K562 (cell line): ENCODE data around the gene KRTAP6-1. TPM values are rescaled to one million over a fixed set of nuclear protein-coding genes. Genes with fewer than 3 reads are reported as not detected.

Source experiments
- ATAC-seq: fragments of 200-7000 bp; cut with Tn5 transposase; 3 replicates; pipeline ENCODE4 v1.9.1; 2020; ENCODE audit warnings: moderate library complexity
- BruUV-seq: library from RNA; stranded (reverse); fragments of 400-500 nt; replicated peaks from 2 replicates; lab custom pipeline; 2021; lab: Mats Ljungman, UMichigan
- CTCF ChIA-PET: fragments of 300-600 bp; formaldehyde crosslinking; extraction: SDS; loops from one replicate; lab custom pipeline; 2021; ENCODE audit warnings: low intra/inter-chr PET ratio; lab: Yijun Ruan, JAX
- POLR2A ChIA-PET: fragments of 300-600, 350-650 bp; sonication (Branson Sonifier 250); formaldehyde crosslinking; extraction: SDS; loops from one replicate; lab custom pipeline; 2021; ENCODE audit warnings: antibody characterized with exemption, inconsistent platforms; lab: Yijun Ruan, JAX
- DNase-seq, 4 experiments: peaks; one replicate each; pipeline versions ENCODE4 v3.0.0 to v3.0.0-alpha.2; 2011 to 2018; ENCODE audit warnings: low spot score in 3 of 4, mixed read lengths in 3 of 4; ENCODE audit errors: extremely low read depth in 1 of 4
- FAIRE-seq: peaks from 2 replicates; lab custom pipeline; 2011; peaks lifted over from hg19 to GRCh38; lab: Jason Lieb, UNC
- H2AFZ ChIP-seq: 2 replicates; pipeline ENCODE4 v1.6.0; 2011; ENCODE audit warnings: low read depth, low read length, control low read depth, inconsistent platforms
- H3K27ac ChIP-seq: fragments of 200-600 bp; 3 replicates; pipeline ENCODE4 v1.8.0; 2011; ENCODE audit warnings: low read depth, mild to moderate bottlenecking, control low read depth, inconsistent platforms, low read length, moderate library complexity, mixed read lengths; ENCODE audit errors: extremely low read depth
- H3K27me3 ChIP-seq, 2 experiments: fragments of 300-600 bp in 1 of 2; 2 replicates in 1 of 2; 3 replicates in 1 of 2; pipeline versions ENCODE4 v1.6.0 to v1.8.0; 2011; ENCODE audit warnings: inconsistent platforms in 2 of 2, low read length in 2 of 2, mild to moderate bottlenecking in 1 of 2, mixed read lengths in 1 of 2, moderate library complexity in 1 of 2; ENCODE audit not compliant: control insufficient read depth in 2 of 2, insufficient read depth in 2 of 2
- H3K36me3 ChIP-seq: fragments of 300-600 bp; 3 replicates; pipeline ENCODE4 v1.8.0; 2011; ENCODE audit warnings: mild to moderate bottlenecking, low read length, inconsistent platforms; ENCODE audit not compliant: control insufficient read depth, insufficient read depth
- H3K4me1 ChIP-seq, 2 experiments: fragments of 200-600 bp in 1 of 2; replicated peaks in 1 of 2; 2 replicates in 1 of 2; 3 replicates in 1 of 2; pipeline versions ENCODE4 v1.5.1 to v1.8.0; 2011; ENCODE audit warnings: inconsistent platforms in 2 of 2, low read length in 2 of 2, mild to moderate bottlenecking in 1 of 2, mixed read lengths in 1 of 2, moderate library complexity in 1 of 2; ENCODE audit not compliant: control insufficient read depth in 2 of 2, insufficient read depth in 2 of 2
- H3K4me2 ChIP-seq: 2 replicates; pipeline ENCODE4 v1.6.1; 2011; ENCODE audit warnings: low read length, control low read depth, inconsistent platforms, mixed read lengths; ENCODE audit not compliant: insufficient read depth
- H3K4me3 ChIP-seq: fragments of 200-600 bp; sonication (generic), shearing (Covaris generic); 2 replicates; pipeline ENCODE4 v1.5.1; 2016; ENCODE audit warnings: control low read depth, inconsistent platforms
- H3K79me2 ChIP-seq: fragments of 200-600 bp; 3 replicates; pipeline ENCODE4 v1.8.0; 2011; ENCODE audit warnings: low read length, inconsistent platforms; ENCODE audit not compliant: control insufficient read depth, insufficient read depth
- H3K9ac ChIP-seq, 2 experiments: 2 replicates each; pipeline versions ENCODE4 v1.6.0 to v1.6.1; 2011; ENCODE audit warnings: low read depth in 2 of 2, low read length in 2 of 2, control low read depth in 1 of 2, inconsistent platforms in 1 of 2, mild to moderate bottlenecking in 1 of 2, mixed read lengths in 1 of 2; ENCODE audit not compliant: insufficient read depth in 1 of 2
- H3K9me1 ChIP-seq: one replicate; pipeline ENCODE4 v1.6.0; 2011; ENCODE audit warnings: inconsistent platforms, mild to moderate bottlenecking, low read length, moderate library complexity; ENCODE audit not compliant: control insufficient read depth, insufficient read depth
- H3K9me3 ChIP-seq: replicated peaks from 2 replicates; pipeline ENCODE4 v1.5.1; 2011; ENCODE audit warnings: low read depth, low read length, inconsistent platforms; ENCODE audit not compliant: control insufficient read depth, insufficient read depth
- H4K20me1 ChIP-seq: replicated peaks from 2 replicates; pipeline ENCODE4 v1.6.1; 2011; ENCODE audit warnings: low read length, inconsistent platforms, mixed read lengths; ENCODE audit not compliant: control insufficient read depth, insufficient read depth
- CHCHD3 ChIP-seq: fragments of 250-450 bp; sonication (Bioruptor Pico); IDR thresholded peaks from 2 replicates; pipeline ENCODE4 v2.1.2; 2022; ENCODE audit warnings: mild to moderate bottlenecking
- DPF2 ChIP-seq: fragments of 450-650 bp; IDR thresholded peaks from 2 replicates; pipeline ENCODE4 v1.6.1; 2016
- MYNN ChIP-seq, 2 experiments: sonication (generic); formaldehyde crosslinking in 1 of 2; IDR thresholded peaks; 2 replicates each; pipeline versions ENCODE4 v1.5.0 to v1.6.1; 2016 to 2020; ENCODE audit warnings: antibody characterized with exemption in 1 of 2, missing genetic modification reagents in 1 of 2
- NONO ChIP-seq, 2 experiments: fragments of 200-400 bp in 1 of 2; fragments of 450-650 bp in 1 of 2; formaldehyde crosslinking in 1 of 2; IDR thresholded peaks; 2 replicates each; pipeline ENCODE4 v1.6.1; 2017; ENCODE audit warnings: low read depth in 2 of 2, mild to moderate bottlenecking in 2 of 2, moderate library complexity in 2 of 2, low read length in 1 of 2
- RBM39 ChIP-seq: fragments of 200-400 bp; formaldehyde crosslinking; optimal IDR thresholded peaks from 2 replicates; pipeline ENCODE3; 2018; ENCODE audit warnings: low read depth, low read length
- RCOR1 ChIP-seq, 2 experiments: IDR thresholded peaks; 2 replicates each; pipeline ENCODE4 v1.6.1; 2012; ENCODE audit warnings: low read depth in 2 of 2, low read length in 2 of 2, borderline replicate concordance in 1 of 2, improper control_type of control experiment in 1 of 2
- SMAD2 ChIP-seq: fragments of 150-350 bp; IDR thresholded peaks from 2 replicates; pipeline ENCODE4 v1.6.1; 2014; ENCODE audit warnings: low read depth, mild to moderate bottlenecking, low read length
- TBP ChIP-seq: optimal IDR thresholded peaks from 2 replicates; pipeline ENCODE3; 2011; ENCODE audit warnings: low read depth, low read length, improper control_type of control experiment
- ZNF140 ChIP-seq: fragments of 250-450 bp; sonication (Bioruptor Pico); IDR thresholded peaks from 2 replicates; pipeline ENCODE4 v1.8.0; 2021; ENCODE audit warnings: moderate library complexity, mild to moderate bottlenecking, inconsistent platforms
- WGBS: fragments of 100-300 bp; shearing (Covaris generic); methylation state at CpG from one replicate; pipeline ENCODE4 v1.1.6; 2016; ENCODE audit warnings: low coverage, mixed read lengths; ENCODE audit not compliant: insufficient coverage; ENCODE audit errors: missing lambda C conversion rate; 5-methylcytosine and 5-hydroxymethylcytosine counted together
- in situ Hi-C: fragments of 300-500 bp; cut with MboI; formaldehyde crosslinking; loops from 4 replicates; pipeline ENCODE4 v1.15.0; 2018; ENCODE audit warnings: inconsistent platforms, mixed read lengths
- intact Hi-C: fragments of 100-400 bp; cut with micrococcal nuclease; formaldehyde crosslinking; loops from 2 replicates; pipeline ENCODE4 v1.14.2; 2022
- polyA plus RNA-seq, 8 experiments: library from polyadenylated mRNA; depleted of rRNA in 4 of 8; stranded (reverse) in 5 of 8; unstranded in 3 of 8; fragments of >200 nt; fragmentation: Nextera tagmentation in 2 of 8; fragmentation: Illumina TruSeq in 1 of 8; extraction: Ambion mirVana in 2 of 8; extraction: Trizol in 1 of 8; gene quantifications; 2 replicates each; pipeline versions ENCODE4 v1.2.1 to v1.2.3, GENCODE V29; 2011 to 2014; ENCODE audit warnings: inconsistent platforms in 1 of 8, missing spikeins in 1 of 8
- total RNA-seq, 7 experiments: library from RNA; depleted of rRNA in 6 of 7; stranded (reverse); fragments of >200 nt in 6 of 7; fragmentation: Illumina TruSeq in 2 of 7; extraction: Trizol in 2 of 7; gene quantifications; 2 replicates each; pipeline versions ENCODE4 v1.2.1 to v1.2.3, GENCODE V29; 2011 to 2021; ENCODE audit warnings: low replicate concordance in 1 of 7
- TF ChIP-seq, protein P1 (sequence below): fragments of 250-450 bp; sonication (Bioruptor Pico); IDR thresholded peaks from 2 replicates; pipeline ENCODE4 v1.4.0; 2020; ENCODE audit warnings: borderline replicate concordance
- TF ChIP-seq, protein P2 (sequence below): fragments of 450-650 bp; formaldehyde crosslinking; IDR thresholded peaks from 2 replicates; pipeline ENCODE4 v1.4.0; 2022; ENCODE audit warnings: mild to moderate bottlenecking, moderate library complexity
- TF ChIP-seq, protein P3 (sequence below): fragments of 250-450 bp; sonication (Bioruptor Pico); IDR thresholded peaks from 2 replicates; pipeline ENCODE4 v1.8.0; 2022; ENCODE audit warnings: moderate library complexity, mild to moderate bottlenecking, inconsistent platforms

Gene KRTAP6-1
- total and polyA plus RNA-seq, 9 of the 15 experiments (the other 6 are each of a cell fraction or from before 2014, with no cell fraction given), result not detected

DNA sequence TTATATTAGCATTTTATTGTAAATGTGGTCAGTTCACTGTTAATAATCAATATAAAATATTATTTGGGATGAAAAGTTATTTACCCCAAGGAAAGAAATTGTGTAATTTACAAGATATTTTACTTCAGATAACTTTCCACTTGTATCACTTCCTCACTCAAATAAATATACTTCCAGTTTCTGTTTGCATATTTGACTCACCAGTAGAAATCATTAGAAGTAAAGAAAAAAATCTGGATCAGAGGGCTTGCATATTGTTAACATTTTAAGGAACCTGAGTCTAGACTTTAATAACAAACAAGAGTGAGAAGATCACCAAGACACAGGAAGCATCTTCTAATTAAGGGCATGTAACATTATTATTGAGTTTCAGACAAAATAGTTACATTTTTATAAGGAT, 6.3 kb upstream of the KRTAP6-1 start:
- H3K9ac ChIP-seq, result no peak overlapping the region
- H3K4me2 ChIP-seq, result no peak overlapping the region
- POLR2A ChIA-PET, result no interaction called here

DNA sequence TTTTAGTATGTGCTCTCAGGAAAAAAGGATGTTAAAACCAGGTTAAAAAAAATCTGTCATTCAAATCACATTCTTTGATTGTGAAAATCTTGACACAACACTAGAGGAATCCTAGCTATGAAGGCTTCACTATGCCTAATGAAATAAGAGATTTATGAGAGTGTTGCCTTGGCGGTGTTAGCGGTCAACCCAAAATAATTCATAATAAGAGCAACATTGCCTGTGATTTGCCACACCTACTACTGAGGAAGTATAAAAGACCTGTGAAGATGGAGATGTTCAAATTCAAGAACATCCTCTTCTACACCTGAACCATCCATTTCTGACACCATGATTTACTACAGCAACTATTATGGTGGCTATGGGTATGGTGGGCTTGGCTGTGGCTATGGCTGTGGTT, 2.4 kb upstream of the KRTAP6-1 start, which contains the start of gene KRTAP20-1:
TSS of gene KRTAP20-1 (plus strand) at position 301 of the 400 bp plus-strand sequence. CDS start at position 331, 30 bp downstream.
- intact Hi-C loops, result no loop called here
- no peaks in the 10 kb centered on the region for H3K27me3 ChIP-seq
- H3K4me2 ChIP-seq, result no peak within 1 kb of the TSS
- in situ Hi-C loops, result no loop called here
- H3K9ac ChIP-seq, result no peak within 1 kb of the TSS
- CTCF ChIA-PET, result no interaction called here
- no peak within 1 kb of the TSS for H3K27ac ChIP-seq
- DNase-seq, result no peak
- no peak within 1 kb of the TSS for H2AFZ ChIP-seq
- no peak within 1 kb of the TSS for H3K4me3 ChIP-seq
- WGBS, result 2% methylated on average over 2 of the region's 2 CpGs
- H3K4me1 ChIP-seq, result no peaks in the 10 kb centered on the region
- H4K20me1 ChIP-seq, result no peaks in the 10 kb centered on the region
- no TSS peak for BruUV-seq
- no peaks in the 10 kb centered on the region for H3K79me2 ChIP-seq
- no peak for ATAC-seq
- H3K9me3 ChIP-seq, result peaks cover 5% of the 10 kb centered on the region; the same call in 1 of the 2 replicates
- POLR2A ChIA-PET, result no interaction called here
- no peaks in the 10 kb centered on the region for H3K36me3 ChIP-seq
- no peak for FAIRE-seq
- no peaks in the 10 kb centered on the region for H3K9me1 ChIP-seq
- TF ChIP-seq, protein P1, sequence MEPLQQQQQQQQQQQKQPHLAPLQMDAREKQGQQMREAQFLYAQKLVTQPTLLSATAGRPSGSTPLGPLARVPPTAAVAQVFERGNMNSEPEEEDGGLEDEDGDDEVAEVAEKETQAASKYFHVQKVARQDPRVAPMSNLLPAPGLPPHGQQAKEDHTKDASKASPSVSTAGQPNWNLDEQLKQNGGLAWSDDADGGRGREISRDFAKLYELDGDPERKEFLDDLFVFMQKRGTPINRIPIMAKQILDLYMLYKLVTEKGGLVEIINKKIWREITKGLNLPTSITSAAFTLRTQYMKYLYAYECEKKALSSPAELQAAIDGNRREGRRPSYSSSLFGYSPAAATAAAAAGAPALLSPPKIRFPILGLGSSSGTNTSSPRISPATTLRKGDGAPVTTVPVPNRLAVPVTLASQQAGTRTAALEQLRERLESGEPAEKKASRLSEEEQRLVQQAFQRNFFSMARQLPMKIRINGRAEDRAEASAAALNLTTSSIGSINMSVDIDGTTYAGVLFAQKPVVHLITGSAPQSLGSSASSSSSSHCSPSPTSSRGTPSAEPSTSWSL (CRISPR knock-in tag), result no peak
- no peak for TF ChIP-seq SMAD2
- TF ChIP-seq, protein P2, sequence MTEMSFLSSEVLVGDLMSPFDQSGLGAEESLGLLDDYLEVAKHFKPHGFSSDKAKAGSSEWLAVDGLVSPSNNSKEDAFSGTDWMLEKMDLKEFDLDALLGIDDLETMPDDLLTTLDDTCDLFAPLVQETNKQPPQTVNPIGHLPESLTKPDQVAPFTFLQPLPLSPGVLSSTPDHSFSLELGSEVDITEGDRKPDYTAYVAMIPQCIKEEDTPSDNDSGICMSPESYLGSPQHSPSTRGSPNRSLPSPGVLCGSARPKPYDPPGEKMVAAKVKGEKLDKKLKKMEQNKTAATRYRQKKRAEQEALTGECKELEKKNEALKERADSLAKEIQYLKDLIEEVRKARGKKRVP (CRISPR knock-in tag), result no peak
- no peak for TF ChIP-seq RCOR1 (IDR thresholded peaks at IDR 0.05; ENCODE audit: borderline replicate concordance in 1 of 2, low read depth in 2 of 2, low read length in 2 of 2)
- TF ChIP-seq MYNN (IDR thresholded peaks at IDR 0.05), result no peak
- no peak for TF ChIP-seq MYNN (CRISPR knock-in tag; IDR thresholded peaks at IDR 0.05)
- no peak for TF ChIP-seq DPF2
- no peak for TF ChIP-seq TBP
- TF ChIP-seq RBM39, result no peak
- no peak for TF ChIP-seq CHCHD3 (CRISPR knock-in tag)
- TF ChIP-seq NONO (IDR thresholded peaks at IDR 0.05; ENCODE audit: low read depth in 2 of 2, low read length in 1 of 2), result no peak
- no peak for TF ChIP-seq ZNF140 (CRISPR knock-in tag)

More for the DNA sequence above, 6.3 kb upstream of the KRTAP6-1 start:
- BruUV-seq, result no TSS peak
- no peaks in the 10 kb centered on the region for H3K36me3 ChIP-seq
- no peaks in the 10 kb centered on the region for H3K9me1 ChIP-seq
- H3K27me3 ChIP-seq, result no peaks in the 10 kb centered on the region
- H3K9me3 ChIP-seq, result no peaks in the 10 kb centered on the region; the same call in 1 of the 2 replicates
- TF ChIP-seq, protein P3, sequence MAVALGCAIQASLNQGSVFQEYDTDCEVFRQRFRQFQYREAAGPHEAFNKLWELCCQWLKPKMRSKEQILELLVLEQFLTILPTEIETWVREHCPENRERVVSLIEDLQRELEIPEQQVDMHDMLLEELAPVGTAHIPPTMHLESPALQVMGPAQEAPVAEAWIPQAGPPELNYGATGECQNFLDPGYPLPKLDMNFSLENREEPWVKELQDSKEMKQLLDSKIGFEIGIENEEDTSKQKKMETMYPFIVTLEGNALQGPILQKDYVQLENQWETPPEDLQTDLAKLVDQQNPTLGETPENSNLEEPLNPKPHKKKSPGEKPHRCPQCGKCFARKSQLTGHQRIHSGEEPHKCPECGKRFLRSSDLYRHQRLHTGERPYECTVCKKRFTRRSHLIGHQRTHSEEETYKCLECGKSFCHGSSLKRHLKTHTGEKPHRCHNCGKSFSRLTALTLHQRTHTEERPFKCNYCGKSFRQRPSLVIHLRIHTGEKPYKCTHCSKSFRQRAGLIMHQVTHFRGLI, result no peak
- TF ChIP-seq, all 486 proteins: peak for 0
- DNase-seq, result no peak
- intact Hi-C loops, result no loop called here
- ATAC-seq, result no peak
- CTCF ChIA-PET, result no interaction called here
- no peaks in the 10 kb centered on the region for H3K4me1 ChIP-seq
- H3K27ac ChIP-seq, result no peak overlapping the region
- H3K4me3 ChIP-seq, result no peak overlapping the region
- in situ Hi-C loops, result no loop called here
- H3K79me2 ChIP-seq, result no peaks in the 10 kb centered on the region
- no peaks in the 10 kb centered on the region for H4K20me1 ChIP-seq
- no peak overlapping the region for H2AFZ ChIP-seq
- no peak for FAIRE-seq
